GM04504 (cell line): ENCODE data around the gene ESPL1.
"Not testable (repeated sequence)": the region's sequence is repeated elsewhere in the genome, so short reads cannot be mapped to it uniquely, and the experiment has no call there.

Experiments
- DNase-seq: peaks from one replicate; pipeline ENCODE4 v3.0.0-alpha.2; 2012; ENCODE audit warnings: low read depth

Gene ESPL1

DNA sequence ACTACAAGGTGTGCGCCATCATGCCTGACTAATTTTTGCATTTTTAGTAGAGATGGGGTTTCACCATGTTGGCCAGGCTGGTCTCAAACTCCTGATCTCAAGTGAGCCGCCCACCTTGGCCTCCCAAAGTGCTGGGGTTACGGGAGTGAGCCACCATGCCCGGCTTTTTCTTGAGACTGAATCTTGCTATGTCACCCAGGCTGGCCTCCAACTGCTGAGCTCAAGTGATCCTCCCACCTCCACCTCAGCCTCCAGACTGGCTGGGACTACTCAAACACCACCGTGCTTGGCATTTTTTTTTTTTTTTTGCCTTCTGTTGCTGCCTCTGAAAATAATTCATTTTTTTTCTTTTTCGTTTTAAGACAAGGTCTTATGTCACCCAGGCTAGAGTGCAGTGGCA is 8.2 kb upstream of the ESPL1 start:
- DNase-seq, result no peak

DNA sequence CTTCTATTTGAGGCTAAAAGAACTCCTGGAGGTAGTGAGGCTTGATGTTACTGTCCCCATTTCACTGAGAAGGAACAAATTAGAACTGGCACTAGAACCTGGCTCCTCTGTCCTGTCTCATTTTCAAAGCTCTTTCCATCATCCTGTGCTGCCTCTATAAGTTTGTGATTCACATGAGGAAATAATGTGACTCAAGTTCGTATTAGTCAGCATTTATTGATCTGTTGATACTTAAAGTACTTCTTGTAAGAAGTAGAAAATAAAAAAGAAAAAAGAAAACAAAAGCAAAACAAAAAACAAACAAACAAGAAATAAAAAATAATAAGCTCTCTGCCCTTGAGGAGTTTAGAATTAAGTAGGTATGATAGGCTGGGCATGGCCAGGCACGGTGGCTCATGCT is 2.3 kb upstream of the ESPL1 start:
- no peak for DNase-seq

DNA sequence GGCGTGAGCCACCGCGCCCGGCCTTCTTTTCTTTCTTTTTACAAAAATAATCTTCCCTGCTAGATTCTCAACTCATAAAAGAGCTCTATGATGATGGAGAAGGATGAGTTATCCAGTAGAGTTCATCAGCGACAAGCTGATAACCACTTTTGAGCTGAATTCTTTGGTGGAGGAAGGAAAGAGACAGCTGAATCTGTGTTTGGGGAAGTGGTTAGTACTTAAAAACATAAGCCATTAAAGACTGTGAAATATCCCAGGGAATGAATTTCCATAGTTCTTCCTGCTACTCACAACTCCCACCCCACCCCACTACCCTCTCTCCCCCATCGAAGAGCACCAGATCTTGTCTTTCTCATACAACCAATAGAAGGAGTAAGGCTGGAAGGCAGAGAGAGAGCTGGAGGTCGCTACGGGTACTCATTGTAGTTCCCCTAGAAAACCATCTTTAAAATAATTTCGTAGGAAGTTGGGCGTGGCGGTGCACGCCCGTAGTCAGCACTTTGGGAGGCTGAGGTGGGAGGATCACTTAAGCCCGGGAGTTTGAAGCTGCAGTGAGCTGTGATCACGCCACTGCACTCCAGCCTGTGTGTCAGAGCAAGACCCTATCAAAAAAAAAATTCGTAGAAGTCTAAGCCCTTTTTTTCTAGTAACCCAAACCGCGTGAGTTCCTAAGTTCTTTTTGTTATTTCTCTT is 647 bp upstream of the ESPL1 start:
- no peak for DNase-seq

DNA sequence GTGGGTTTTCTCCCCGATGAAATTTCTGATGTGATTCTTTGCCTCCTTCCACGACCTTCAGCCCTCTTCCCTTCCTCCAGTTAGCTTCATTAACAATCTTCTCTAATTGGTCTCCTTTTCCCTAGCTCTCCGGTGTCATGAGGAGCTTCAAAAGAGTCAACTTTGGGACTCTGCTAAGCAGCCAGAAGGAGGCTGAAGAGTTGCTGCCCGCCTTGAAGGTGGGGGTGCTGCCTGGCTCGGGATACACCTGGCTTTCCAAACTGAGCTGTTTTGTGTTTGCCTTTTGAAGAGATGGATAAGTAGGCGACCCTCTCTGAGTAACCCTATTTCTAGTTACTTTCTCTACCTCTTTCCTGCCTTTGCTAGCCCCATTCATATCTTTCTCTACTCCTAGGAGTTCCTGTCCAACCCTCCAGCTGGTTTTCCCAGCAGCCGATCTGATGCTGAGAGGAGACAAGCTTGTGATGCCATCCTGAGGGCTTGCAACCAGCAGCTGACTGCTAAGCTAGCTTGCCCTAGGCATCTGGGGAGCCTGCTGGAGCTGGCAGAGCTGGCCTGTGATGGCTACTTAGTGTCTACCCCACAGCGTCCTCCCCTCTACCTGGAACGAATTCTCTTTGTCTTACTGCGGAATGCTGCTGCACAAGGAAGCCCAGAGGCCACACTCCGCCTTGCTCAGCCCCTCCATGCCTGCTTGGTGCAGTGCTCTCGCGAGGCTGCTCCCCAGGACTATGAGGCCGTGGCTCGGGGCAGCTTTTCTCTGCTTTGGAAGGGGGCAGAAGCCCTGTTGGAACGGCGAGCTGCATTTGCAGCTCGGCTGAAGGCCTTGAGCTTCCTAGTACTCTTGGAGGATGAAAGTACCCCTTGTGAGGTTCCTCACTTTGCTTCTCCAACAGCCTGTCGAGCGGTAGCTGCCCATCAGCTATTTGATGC is 797 bp downstream of the ESPL1 start:
- no peak for DNase-seq

DNA sequence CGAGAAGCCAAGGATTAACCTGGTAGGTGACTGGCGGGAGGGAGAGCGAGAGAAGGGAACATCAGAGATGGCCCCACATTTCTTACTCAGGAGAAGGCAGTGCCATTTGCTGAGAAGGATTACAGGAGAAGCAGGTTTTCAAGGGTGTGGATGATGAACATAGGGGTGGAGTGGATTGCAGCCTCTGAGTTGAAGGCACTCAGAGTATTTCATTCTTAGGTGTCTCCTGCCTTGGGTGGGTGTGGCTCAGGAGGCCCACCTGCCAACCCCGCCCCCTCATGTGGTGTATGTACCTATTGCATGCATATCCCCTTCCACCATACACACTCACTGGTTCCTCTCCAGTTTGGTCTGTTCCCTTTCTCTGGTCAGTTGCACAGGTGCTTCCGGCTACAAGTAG is 6.3 kb downstream of the ESPL1 start:
- no peak for DNase-seq

DNA sequence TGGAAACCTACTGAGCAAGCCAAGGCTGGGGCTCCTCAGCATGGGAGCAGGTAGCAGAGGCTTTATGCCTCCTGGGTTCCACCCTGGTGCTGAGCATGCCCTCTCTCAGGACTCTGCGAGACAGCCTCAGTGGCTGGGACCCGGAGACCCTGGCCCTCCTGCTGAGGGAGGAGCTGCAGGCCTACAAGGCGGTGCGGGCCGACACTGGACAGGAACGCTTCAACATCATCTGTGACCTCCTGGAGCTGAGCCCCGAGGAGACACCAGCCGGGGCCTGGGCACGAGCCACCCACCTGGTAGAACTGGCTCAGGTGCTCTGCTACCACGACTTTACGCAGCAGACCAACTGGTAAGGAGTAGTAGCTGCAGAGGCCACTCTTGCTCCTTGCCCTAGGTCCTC is 8.4 kb downstream of the ESPL1 start:
- DNase-seq, result no peak

DNA sequence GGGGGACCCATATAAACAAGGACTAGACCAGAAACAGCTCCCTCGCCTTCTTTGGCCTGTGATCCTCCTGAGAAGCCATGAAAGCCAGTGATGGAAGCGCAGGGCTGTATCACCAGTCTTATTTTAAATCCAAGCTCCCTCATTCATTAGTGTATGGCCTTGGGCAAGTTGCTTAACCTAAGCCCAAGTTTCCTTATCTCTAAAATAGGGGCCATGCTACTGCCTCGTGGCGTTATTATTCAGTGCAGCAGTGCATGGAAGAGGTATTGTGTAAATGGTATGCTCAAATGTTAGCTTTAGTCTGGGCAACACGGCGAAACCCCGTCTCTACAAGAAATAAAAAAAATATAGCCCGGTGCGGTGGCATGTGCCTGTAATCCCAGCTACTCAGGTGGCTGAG is 9.9 kb downstream of the ESPL1 start:
- DNase-seq, result no peak

DNA sequence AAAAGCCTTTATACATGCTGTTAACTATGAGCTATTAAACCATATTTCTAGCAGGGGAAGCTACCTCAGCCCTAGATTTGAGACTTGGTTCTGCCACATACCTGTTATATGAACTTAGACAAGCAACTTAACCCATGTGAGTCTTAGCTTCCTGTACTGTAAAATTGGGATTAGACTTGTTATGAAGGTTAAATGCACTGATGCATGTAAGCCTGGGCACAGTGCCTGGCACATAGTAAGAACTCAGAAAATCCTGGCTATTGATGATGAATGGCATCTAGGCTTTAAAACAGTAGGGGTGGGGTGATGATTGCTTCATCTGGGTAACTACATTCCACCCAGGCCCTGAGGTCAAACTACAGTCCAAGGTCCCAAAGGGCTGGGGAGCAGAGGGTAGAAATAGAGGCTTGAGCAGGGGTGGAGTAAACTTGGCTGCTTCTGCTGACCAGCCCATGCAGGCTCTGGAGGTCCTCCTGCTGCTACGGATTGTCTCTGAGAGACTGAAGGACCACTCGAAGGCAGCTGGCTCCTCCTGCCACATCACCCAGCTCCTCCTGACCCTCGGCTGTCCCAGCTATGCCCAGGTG is 11.3 kb downstream of the ESPL1 start:
- DNase-seq, result no peak

DNA sequence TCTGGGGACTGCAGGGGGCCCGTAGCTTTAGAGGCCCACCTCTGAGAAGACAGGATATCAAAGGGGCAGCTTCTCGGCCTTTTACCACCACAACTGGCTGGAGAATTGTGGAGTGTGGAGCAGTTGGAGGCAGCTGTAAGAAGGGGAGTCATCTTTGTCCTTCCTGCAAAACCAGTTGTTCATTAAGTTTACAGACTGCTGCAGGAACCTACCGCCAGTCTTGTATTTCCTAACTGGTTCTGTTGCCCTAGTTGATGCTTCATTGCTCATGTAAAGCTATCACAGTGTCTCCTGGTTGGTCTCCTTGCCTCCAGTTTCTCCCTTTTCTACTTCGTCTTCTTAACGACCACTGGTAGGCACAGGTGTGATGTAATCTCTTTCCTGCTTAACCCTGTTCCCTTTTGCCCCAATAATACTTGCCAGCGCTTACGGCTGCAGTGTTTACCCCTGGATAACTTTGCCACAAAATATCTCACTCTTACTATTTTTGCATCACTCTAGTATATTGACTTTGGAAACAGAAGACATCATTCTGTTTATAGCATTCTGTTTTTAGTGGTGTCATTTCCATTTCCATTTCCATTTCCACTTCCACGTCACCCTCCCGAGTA is 11.9 kb downstream of the ESPL1 start:
- no peak for DNase-seq

DNA sequence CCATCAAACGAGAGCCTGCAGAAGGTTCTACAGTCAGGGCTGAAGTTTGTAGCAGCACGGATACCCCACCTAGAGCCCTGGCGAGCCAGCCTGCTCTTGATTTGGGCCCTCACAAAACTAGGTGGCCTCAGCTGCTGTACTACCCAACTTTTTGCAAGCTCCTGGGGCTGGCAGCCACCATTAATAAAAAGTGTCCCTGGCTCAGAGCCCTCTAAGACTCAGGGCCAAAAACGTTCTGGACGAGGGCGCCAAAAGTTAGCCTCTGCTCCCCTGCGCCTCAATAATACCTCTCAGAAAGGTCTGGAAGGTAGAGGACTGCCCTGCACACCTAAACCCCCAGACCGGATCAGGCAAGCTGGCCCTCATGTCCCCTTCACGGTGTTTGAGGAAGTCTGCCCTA is 18.3 kb downstream of the ESPL1 start:
- no peak for DNase-seq

DNA sequence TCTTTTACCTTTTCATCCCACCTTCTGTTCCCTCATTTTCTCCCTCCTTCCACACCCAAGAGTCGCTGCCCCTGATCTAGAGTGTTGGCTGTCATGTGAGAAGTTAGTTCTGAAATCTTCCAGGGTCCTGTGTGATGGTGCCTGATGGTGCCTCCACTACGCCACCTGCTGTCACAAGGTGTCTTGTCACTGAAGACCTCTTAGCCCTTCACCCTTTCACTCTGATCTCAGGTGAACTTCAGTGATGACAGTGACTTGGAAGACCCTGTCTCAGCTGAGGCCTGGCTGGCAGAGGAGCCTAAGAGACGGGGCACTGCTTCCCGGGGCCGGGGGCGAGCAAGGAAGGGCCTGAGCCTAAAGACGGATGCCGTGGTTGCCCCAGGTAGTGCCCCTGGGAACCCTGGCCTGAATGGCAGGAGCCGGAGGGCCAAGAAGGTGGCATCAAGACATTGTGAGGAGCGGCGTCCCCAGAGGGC is 19.7 kb downstream of the ESPL1 start:
- DNase-seq, result peak; percentile 26

DNA sequence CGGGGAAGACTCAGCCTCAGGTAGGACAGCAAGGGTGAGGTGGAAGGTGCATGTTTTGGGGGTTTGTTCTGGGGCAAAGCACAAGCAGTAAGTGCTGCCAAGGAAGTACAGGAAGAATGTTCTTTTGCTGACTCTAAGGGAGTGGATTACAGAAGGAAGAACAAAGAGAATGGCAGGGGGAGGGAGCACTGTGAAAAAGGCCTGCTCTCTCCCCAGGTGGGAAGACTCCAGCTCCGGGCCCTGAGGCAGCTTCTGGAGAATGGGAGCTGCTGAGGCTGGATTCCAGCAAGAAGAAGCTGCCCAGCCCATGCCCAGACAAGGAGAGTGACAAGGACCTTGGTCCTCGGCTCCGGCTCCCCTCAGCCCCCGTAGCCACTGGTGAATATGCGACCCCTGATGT is 20.2 kb downstream of the ESPL1 start:
- no peak for DNase-seq

DNA sequence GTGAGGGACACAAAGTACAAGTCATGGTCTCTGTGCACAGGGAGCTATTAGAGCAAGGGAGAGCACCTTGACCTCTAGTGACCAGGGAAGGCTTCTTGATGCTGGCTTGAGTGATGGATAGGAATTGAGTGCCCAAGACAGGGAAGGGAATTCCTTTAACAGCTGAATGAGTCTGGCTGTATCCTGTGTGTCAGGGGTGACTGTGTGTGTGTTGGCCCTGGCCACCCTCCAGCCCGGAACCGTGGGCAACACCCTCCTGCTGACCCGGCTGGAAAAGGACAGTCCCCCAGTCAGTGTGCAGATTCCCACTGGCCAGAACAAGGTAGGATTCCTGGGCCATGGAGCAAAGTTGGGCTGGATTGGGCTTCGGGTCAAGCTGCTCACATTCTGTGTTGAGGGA is 21.8 kb downstream of the ESPL1 start:
- DNase-seq, result no peak

DNA sequence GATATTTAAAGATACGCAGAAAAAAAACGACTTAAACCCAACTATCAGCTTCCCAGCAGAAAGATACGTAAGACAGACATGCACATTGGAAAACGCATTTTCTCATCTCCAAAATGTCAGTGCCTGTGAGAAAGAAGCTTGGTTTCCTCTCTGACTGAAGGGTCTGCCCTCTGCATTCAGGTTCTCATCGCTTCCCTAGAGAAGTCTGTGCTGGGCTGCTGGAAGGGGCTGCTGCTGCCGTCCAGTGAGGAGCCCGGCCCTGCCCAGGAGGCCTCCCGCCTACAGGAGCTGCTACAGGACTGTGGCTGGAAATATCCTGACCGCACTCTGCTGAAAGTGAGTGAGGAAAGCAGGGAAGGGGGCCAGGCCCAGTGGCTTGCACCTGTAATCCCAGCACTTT is 22.6 kb downstream of the ESPL1 start:
- no peak for DNase-seq

DNA sequence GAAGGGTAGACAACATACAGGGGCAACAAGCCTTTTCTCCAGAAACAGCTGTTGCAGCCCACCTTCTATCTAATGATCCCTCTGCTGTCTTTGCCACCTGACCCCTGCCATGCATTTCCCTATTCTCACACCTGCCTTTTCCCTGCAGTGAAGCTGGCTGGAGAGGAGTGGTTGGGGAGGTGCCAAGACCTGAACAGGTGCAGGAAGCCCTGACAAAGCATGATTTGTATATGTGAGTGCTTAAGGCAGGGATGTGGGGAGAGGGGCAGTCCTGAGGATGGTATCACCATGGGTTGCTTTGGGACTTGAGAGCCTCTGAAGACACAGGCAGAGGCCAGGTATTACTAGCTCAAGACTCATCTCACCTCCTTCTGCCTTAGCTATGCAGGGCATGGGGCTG is 24.3 kb downstream of the ESPL1 start:
- DNase-seq, result no peak

DNA sequence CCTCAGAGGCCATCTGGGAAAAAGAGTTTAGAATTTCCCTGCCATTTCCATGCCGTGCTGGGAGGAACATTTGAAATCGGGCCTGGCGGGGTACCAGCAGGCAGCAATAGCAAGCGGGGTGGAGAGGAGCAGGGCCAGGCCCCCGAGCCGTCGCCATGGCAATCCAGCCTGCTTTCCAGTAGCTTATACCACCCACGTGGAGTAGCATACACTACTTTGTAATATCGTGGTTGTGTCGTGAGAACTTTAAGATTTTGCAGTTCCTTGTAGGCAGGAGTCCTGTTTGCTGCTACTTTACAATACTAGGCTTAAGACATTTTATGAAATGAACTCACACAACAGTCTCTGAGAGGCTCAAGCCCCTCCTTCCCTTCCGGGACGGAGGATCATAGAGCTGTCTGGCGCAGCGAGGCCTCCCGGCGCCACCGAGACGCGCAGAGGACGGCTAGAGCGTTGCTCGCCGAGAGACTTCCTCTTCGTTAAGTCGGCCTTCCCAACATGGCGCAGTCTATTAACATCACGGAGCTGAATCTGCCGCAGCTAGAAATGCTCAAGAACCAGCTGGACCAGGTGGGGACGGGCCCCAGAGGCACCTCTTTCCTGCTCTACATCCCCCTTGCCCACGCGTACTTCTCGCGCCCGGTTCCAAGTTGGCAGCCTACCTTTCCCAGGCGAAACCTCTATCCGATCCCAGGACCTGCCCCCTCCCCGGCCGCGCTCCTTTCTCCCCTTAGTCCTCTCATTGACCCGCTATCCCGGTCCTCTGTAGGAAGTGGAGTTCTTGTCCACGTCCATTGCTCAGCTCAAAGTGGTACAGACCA is 27.2 kb downstream of the ESPL1 start, which contains the start of gene PFDN5:
TSS of gene PFDN5 (plus strand) at position 473 of the 821 bp plus-strand sequence. CDS start at position 499, 26 bp downstream.
- DNase-seq, result peak; percentile 79

DNA sequence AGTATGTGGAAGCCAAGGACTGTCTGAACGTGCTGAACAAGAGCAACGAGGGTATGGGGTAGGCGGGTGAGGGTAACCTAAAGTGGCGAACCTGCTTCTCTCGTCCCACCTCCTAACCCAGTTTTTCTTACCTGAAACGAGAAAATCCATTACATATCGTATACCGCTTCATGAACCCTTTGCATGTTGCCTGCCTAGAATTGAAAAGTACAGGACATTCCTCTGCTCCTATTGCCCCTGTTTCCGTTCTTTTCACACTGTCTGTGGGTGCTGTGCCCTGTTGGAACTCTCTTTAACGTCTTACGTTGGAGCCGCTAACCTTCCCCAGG is 27.8 kb downstream of the ESPL1 start:
- DNase-seq, result no peak

DNA sequence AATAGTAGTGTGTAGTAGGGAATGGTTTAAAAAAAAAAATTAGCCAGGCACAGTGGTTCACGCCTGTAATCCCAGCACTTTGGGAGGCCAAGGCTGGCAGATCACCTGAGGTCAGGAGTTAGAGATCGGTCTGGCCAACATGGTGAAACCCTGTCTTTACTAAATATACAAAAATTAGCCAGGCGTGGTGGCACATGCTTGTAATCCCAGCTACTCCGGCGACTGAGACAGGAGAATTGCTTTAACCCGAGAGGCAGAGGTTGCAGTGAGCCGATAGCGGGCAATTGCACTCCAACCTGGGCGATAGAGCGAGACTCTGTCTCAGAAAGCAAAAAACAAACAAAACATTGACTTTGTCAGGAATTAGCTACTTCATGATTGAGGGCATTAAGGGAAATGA is 29.0 kb downstream of the ESPL1 start:
- DNase-seq, result not testable (repeated sequence)

DNA sequence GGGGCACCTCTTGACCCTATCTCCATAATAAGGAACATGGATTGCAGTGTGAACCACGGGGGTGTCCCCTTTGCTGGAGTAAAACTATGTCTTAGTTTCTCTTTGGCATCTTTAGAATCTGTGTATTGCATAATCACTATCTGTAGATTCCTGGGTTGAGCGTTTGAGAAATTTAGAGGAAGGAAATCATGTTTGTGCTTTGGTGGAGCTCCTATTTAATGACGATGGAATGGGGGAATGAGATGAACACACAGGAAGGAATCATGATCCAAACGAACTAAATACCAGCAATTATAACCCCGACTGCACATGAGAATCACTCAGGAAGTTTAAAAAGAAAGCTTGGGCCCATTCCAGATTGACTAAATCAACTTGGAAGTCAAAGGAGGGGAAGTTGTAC is 30.1 kb downstream of the ESPL1 start:
- DNase-seq, result peak; percentile 90

DNA sequence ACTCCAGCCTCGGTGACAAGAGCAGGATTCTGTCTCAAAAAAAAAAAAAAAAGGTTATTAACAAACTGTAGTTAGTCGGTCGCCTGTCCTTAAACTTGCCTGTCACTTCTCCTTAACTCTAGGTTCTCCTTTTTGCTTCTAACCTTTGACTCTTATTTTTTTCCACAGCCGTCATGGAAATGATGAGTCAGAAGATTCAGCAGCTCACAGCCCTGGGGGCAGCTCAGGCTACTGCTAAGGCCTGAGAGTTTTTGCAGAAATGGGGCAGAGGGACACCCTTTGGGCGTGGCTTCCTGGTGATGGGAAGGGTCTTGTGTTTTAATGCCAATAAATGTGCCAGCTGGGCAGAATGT is 31.0 kb downstream of the ESPL1 start:
- DNase-seq, result no peak

DNA sequence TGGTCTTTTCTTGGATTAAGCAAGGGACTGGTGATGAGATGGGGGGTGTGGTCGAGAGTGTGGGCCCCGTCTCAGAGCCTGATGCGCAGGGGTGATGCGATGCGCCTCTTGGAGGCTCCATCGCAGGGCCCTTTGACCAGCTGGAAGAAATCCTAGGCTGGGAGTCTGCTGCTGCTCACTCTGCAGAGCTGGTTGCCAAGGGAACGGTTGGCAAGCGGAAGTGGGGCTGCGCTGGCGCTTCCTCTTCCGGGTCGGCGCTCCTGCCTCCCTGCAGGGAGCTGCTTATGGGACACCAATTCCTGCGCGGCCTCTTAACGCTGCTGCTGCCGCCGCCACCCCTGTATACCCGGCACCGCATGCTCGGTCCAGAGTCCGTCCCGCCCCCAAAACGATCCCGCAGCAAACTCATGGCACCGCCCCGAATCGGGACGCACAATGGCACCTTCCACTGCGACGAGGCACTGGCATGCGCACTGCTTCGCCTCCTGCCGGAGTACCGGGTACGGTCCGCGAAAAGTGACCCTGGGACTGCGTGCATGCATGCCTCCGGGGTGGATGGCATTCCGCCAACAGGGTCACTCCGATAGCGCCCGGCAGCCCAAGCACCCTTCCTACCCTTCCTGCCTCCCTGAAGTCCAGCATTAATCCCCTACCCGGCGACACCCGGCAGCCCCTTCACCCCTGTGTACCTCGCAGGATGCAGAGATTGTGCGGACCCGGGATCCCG is 31.5 kb downstream of the ESPL1 start, which contains the start of gene MYG1:
TSS of gene MYG1 (plus strand) at position 242 of the 727 bp plus-strand sequence. CDS start at position 285, 43 bp downstream.
- peak; percentile 71 for DNase-seq
